Nucleus accumbens (tissue), 56 donors: ENCODE results near the gene DBN1.
"Not testable (repeated sequence)": the region's sequence is repeated elsewhere in the genome, so short reads cannot be mapped to it uniquely, and the experiment has no call there.

ENCODE experiments used
- DNase-seq, 56 donors: peaks; one replicate each; lab custom pipeline; 2025; lab: John Stamatoyannopoulos, UW

The DBN1 gene

DNA sequence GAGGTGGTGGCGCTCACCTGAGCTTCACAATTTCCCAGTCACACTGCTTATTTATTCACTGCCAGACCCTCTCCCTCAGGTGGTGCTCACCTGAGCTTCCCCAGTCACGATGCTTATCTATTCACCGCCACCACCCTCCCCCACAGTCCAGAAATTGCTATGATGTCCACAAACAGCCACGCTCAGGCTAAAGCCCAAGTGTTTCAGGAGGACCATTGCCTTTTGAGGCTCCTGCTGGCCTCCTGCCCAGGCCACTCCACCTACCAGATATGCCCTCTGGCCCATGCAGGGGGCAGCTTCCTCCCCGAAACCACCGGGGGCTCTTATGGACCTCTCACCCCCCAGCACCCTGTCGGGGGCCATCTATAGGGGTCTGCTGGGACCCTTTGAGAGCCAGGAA is 19.4 kb upstream of the DBN1 start:
- no peak for DNase-seq

DNA sequence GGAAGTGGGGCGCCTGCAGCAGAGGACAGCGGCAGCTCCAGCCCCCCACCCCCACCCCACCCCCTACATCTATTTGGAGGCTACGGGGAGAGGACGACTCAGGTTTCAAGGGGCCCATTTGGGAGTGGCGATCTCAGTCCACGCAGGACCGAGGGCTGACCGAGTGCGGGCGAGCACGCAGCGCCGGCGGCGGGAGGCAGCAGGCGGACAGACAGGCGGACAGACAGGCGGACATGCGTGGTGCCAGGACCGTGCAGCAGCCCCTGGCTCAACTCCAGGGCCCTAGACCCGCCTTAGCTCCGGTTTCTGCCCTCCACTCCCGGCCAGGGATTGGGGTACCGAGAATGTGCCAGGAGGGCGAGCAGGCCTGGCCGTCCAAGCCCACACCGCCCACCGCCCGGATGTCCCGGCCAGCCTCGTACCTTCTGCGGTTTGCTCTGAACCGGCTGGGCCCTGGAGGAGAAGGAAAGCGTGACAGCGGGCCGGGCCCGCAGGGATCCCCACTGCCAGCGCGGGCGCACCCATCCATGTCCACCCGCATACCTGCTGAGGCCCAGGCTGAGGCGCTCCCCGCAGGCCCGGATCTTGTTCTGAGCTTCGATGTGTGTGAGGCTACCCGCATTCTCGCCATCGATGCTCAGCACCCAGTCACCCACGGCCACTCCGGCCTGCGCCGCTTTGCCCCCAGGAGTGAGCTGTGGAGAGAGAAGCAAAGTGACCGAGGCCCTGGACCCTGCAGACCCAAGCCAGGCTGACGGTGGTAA is 18.7 kb upstream of the DBN1 start:
- no peak for DNase-seq

DNA sequence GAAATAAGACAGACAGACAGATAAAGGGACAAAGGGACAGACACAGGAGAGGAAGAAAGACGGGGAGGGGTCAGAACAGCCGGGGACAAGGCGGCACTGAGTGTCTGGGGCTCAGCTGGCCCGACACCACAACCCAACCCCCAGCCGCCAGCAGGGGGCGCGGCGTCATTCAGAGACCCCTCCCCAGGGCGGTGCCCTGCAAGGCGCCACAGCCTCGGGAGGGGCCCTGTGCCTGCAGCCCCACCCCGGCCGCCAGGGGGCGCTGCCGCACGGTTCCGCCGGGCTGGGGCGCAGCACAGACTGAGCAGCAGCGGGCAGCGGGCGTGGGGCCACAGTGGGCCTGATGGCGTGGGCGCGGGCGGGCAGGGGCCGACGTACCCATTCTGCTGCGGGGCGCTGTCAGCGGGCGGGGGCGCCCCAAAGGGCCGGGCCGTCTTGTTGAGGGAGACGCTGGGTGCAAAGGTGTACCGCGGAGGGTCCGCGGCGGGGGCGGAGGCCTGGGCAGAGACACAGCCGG is 18.1 kb upstream of the DBN1 start:
- peak in 1 of 56 donors; percentile 12 for DNase-seq

DNA sequence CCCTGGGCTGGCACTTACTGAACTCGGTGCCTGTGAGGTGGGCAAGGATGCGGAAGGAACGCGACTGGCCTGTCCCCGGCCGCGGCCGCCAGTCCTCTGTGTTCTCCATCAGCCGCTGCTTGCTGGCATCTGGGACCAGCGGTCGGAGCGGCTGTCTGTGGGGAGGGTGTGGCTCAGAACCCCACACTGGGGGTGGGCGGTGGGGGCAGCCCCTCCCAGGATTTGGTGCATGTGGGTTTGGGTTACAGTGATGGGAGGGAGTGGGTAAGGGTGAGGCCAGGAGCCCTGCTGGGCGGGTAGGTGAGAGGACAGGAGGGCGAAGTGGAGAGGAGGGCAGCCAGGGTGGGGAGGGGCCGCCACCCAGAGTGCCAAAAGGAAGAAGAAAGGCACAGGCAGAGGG is 17.6 kb upstream of the DBN1 start:
- no peak for DNase-seq

DNA sequence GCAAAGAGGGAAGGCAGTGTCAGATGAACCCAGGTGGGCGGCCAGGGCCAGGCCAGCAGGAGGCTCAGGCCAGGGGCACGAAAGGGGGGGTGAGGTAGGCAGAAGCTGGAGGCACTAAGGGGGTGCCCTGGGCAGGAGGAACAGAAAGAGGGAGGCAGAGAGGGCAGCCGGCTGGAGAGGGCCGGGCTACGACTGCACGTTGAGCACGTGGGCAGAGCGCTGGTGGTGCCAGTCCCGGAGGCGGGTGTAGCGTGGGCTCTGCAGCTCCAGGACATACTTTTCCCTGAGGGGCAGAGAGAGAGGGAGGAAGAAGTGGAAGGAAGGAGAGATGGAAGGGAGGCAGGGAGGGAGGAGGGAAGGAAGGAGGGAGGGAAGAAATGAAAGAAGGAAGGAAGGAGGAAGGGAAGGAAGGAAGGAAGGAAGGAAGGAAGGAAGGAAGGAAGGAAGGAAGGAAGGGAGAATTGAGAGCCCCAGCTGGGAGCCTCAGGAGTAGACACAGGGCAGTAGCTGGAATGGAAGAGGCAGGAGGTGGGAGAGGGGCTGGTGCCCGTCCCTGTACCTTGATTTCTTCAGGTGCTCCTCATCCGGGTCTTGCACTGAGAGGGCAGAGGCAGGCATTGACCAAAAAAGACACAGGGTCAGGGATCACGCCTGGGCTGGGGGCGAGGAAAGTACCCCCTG is 17.0 kb upstream of the DBN1 start:
- no peak for DNase-seq

DNA sequence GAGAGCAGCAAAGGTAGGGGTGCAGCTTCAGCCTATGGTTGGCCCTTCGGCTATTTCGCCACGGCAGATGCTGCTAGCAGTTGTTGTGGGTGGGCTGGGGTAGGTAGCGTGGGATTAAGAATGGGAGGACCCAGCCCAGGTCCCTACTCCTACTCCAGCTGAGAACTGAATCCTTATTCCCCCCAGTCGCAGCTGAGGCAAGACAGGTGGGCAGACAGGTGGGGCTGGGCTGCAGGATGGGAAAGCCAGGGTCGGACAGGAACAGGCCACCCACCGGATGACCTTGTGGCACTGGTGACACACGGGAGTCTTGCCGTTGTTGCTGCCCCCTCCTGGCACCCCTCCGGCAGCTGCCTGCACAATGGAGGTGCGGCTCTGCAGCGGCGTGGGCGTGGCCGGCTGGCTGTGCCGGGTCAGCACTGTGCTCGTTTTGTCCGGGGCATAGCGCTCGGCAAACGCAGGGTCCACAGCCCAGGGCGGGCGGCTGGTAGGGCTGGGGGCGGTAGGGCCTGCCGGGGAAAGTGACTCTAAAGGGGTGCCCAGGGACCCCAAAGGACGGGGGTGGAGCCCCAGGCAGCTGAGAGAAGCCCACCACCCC is 15.8 kb upstream of the DBN1 start:
- DNase-seq, result peak in 1 of 56 donors; percentile 22

DNA sequence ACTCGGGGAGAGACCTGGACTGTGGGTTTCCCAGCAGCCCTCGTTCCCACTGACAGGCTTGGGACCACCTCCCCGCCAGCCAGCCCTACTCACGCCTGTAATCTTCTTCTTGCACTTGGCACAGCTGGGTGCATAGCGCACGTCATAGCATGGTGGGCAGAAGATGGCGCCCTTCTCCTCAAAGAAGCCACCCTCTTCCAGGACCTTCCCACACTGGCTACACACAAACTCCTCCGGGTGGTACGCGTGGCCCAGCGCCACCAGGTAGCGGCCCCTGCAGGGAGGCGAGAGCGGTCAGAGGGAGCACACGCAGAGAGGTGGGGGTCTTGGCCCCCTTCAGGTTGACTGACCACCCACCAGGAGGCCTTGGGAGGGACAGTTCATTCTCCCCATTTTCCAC is 14.5 kb upstream of the DBN1 start:
- no peak for DNase-seq

DNA sequence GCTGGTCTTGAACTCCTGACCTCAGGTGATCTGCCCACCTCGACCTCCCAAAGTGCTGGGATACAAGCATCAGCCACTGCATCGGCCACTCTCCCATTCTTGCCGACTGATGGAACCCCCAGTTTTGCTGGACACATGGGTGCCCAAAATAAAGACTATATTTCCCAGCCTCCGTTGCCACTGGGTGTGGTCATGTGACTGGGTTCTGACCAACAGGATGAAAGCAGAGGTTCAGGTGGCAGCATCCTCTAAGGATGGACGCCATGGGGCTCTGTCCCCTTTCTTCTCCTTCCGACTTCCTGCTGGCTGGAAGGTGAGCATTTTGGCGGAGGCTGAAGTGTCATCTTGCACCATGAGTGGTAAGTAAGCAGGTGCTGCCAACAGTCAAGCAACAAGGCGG is 13.7 kb upstream of the DBN1 start:
- no peak for DNase-seq

DNA sequence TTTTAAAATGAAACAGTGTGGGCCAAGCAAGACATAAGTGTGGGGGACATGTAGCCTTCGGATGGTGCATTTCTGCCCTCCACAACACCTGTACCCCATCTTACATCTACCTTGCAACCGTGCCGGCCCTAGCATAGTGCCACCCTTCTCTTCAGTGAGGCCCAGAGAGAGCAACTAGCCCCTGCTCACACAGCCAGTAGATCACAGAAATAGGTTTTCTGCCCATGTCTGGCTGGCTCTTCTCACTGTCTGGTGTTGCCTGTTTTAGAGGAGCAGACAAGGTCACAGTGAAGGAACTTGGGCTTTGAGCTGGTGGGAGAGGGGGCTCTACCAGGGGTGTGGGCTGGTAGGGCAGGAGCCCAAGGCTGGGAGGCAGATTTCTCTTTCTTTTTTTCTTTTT is 12.8 kb upstream of the DBN1 start:
- no peak for DNase-seq

DNA sequence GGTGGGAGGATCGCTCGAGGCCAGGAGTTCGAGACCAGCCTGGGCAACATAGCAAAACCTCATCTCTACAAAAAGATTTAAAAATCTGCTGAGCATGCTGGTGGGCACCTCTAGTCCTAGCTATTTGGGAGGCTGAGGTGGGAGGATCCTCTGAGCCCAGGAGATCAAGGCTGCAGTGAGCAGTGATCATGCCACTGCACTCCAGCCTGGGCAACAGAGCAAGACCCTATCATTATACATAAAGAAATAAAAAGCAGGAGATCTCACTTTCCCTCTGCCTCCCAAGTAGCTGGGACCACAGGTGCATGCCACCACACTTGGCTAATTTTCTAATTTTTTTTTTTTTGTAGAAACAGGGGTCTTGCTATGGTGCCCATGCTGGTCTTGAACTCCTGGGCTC is 12.3 kb upstream of the DBN1 start:
- DNase-seq, result not testable (repeated sequence)

DNA sequence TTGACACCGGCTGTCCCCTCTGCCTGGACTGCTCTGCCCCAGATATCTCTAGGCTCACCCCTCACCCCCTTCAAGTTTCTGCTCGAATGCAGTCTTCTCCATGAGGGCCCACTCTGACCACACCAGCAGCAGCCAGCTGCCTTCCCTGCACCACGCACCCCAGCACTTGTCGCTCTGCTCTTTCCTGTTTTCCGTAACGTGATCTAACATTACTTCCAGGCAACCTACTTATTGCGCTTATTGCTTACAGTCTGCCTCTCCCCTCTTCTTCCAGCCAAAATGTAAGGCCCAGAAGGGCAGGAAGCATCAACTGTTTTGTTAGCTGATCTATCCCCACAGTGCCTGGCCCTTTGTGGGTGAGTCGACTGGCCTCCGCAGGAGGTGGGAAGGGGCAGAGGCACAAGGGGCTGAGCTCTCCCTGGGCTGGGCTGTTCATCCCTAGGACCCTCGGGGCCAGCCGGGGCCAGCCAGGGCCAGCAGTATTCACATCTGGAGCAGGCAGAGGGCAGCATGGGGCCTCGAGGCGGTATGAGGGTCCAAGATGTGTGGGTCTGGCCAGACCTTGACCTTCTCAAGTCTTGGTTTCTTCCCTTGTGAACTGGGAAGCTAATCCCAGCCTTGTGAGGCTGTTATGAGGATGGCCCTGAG is 11.6 kb upstream of the DBN1 start:
- no peak for DNase-seq

DNA sequence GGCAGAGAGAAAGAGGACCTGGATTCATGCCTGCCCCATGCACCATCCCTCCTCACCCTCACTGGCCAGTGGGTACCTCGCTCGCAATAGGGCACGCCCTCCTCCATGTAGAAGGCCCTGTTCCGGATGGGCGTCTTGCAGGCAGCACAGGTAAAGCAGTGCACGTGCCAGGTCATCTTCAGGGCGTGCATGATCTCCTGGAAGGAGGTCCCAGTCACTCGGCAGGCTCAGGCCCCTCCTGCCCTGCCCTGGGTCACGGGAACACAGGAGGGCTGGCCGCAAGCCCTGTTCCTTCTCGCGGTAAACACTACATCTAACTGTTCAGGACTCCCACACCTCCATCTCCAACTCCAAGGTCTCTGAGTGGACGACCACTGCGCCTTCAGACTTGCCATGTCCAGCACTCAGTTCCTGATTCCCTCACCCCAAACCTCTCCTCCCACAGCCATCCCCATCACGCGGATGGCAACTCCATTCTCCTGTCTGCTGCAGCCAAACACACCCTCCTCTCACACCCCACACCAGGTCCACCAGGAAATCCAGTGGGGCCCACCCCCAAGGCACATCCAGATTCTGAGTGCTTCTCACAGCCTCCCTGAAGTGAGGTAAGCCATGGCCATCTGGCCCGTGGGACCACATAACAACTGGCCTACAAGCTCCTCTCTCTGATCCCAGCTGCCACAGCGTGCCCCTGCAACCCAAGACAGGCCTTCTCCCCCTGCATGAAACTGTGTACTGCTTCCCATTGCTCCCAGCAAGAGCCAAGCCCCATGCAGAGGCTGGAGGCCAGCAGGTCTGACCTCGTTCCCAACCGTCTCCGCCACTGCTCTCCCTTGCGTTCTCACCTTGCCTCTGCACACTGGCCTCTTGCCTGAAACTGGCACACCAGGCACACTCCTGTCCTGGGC is 10.8 kb upstream of the DBN1 start:
- DNase-seq, result no peak

DNA sequence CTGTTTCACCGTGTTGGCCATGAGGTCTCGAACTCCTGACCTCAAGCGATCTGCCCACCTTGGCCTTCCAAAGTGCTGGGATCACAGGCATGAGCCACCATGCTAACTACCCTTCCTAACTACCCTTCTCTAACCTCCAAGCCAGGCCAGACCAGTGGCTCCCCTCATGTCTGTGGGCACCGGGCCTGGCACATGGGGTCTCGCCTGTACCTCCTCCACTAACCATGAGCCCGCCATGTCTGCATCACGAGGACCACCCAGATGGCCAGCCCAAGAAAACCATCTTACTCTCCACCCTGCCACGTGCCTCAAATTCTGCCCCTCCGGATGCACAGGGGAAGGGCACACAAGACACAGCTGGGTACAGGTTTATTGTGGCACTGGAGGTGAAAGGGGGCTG is 9.6 kb upstream of the DBN1 start:
- no peak for DNase-seq

DNA sequence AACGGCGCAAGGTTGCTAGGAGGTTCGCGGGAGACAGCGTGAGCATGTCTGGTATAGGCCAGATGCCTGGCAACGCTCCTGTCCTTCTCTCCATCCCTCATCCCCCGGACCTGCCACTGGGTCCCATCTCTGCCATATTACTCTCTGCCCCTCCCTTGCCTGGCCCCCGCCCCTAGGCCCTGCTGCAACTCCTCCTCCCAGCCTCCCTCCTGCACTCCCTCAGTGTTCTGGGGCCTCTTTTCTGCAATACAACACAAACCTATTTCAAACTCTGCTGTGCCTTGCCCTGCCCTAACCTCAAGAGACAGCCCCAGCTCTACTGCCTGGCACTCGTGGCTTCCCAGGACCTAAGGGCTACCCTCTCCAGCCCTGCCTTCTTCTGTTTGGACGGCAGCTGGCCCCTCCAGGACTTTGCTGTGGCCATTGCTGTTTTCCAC is 8.9 kb upstream of the DBN1 start:
- DNase-seq, result no peak

DNA sequence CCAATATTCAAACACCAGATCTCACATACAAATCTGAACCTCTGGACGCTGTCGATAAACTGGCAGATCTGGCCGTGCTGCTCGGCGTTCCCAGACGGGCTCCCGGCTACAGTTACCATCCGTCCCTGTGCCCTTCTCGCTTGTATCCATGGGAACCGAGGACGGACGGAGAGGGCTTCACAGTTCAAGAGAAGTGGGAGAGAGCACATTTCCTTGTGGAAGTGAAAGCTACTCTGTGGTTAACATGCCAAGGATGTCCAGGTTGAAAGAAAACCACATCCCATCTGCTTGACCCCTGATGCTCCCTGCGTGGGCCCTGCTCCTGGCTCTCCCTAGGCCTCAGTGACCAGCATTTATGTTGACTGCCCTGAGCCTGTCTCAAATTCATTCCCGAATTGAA is 6.3 kb upstream of the DBN1 start:
- DNase-seq, result no peak

DNA sequence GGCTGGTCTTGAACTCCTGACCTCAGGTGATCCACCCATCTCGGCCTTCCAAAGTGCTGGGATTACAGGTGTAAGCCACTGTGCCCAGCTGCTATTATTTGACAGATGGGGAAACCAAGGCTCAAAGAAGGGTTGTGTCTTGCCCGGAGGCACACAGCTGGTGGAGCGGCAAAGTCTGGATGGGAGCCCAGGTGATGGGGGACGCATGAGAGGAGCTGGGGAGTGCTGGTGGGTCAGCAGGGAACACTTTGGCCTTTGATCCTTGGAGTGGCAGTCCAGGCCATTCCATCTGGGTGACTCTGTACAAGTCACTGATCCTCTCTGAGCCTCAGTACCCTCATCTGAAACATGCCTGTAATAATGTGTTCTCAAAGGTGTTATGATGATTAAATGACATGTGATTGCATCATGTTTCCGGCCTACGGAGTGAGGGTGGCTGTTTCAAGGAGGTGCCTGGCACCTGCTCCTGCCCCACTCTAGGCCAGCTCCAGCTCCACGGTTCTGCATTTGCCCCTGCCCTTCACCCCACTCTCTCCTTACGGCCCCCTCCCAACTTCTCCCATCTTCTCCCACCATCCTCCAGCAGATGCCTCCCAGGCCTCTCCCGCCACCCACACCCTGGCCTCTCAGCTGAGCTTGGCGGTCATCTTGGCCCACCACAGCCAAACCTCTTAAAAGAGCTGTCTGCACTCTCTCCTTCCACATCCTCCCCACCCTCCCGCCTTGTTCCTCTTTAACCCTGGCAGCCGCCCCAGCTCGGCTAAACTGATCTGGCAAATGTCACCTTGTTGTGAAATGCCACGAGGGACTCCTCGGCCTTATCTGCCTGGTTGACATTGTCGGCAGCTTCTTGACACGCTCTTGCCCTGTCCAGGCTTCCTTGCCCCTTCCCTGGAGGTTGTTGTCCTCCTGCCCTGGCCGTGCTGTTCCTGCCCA is 5.5 kb upstream of the DBN1 start:
- DNase-seq, result peak in 4 of 56 donors; percentile 19 to 42 (median 30)

DNA sequence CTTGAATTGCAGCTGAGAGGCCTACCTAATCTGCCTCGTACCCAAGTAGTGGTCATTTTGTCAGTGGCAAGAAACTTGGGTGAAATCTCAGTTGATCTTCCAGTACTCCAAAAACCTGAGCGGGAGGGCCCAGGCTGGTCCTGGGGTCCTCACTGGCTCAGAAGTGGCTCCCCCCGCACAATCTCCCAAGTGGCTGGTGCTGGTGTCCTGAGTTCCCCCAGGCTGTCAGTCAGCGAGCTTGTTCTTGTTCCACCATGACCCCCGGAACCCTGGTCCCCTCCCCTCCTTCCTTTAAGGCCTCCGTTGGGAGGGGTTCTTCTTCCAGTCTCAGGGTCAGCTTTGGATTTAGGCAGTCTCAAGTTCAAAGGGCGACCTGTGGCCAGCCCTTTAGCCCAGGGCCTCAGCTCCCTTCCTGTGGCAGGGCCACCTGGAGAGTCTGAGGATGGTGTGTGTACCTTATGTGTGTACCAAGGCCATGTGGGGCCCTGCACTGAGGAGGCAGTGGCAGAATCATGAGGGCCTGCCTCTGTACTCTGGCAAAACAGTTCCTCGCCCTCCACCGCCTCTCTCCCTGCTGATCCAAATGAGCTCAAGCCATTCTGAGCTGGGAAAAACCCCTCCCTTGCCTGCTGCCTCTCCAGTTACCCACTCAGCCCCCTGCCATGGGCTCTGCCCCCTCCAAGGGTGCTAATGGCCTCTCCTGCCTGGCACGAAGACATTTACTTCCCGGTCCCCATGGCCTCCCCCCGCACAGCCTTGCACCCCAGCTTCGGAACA is 4.5 kb upstream of the DBN1 start:
- DNase-seq, result no peak
